Mesenteric fat pad (tissue), 1 donor: ENCODE measurements around the gene HOXA2. TPM values are rescaled to one million over a fixed set of nuclear protein-coding genes. Genes with fewer than 3 reads are reported as not detected.
A peak's percentile ranks its signal among the peaks of the same experiment; 100 is the strongest.

Source experiments
- DNase-seq: peaks from one replicate; pipeline ENCODE4 v3.0.0-alpha.2; 2020; ENCODE audit warnings: low spot score
- total RNA-seq: library from RNA; stranded (reverse); fragmentation: NEBNext Ultra II Directional; extraction: Animal tissue kit (Norgen Biotek cat#: 25700); gene quantifications from one replicate; pipeline ENCODE4 v1.2.1, GENCODE V29; 2021
- donor health status: DM: yes; HTN: yes; CAD: no.

Gene HOXA2
- total RNA-seq, 1 donor from 2014 or later: 1.2 TPM

- no peak for DNase-seq
Observed at GRCh38 chr7:27100694-27101170, 1.8 kb downstream of the HOXA2 start.

GRCh38 chr7:27099453-27100370, 2.8 kb downstream of the HOXA2 start:
- no peak for DNase-seq

GRCh38 chr7:27098578-27099451, 3.7 kb downstream of the HOXA2 start:
- DNase-seq: no peak

- DNase-seq: no peak
Observed at GRCh38 chr7:27097686-27098577, 4.6 kb downstream of the HOXA2 start.

GRCh38 chr7:27096768-27097514, 5.5 kb downstream of the HOXA2 start:
- no peak for DNase-seq

- peak; percentile 90 for DNase-seq
Observed at GRCh38 chr7:27095897-27096767, 6.4 kb downstream of the HOXA2 start, which contains the start of gene HOXA1. TSS of gene HOXA1 (minus strand) at chr7:27096000. CDS start at chr7:27095912, 88 bp downstream.

- DNase-seq: no peak
Observed at GRCh38 chr7:27095050-27095896, 7.2 kb downstream of the HOXA2 start.

GRCh38 chr7:27094304-27095049, 8.0 kb downstream of the HOXA2 start:
- no peak for DNase-seq

GRCh38 chr7:27093184-27093895, 9.1 kb downstream of the HOXA2 start:
- DNase-seq: no peak

GRCh38 chr7:27092819-27093110, 9.7 kb downstream of the HOXA2 start:
- DNase-seq: no peak

- DNase-seq: no peak
Observed at GRCh38 chr7:27091941-27092818, 10.3 kb downstream of the HOXA2 start.

GRCh38 chr7:27091105-27091504, 11.4 kb downstream of the HOXA2 start:
- no peak for DNase-seq

- no peak for DNase-seq
Observed at GRCh38 chr7:27088002-27088922, 14.2 kb downstream of the HOXA2 start.

- no peak for DNase-seq
Observed at GRCh38 chr7:27083646-27084045, 18.8 kb downstream of the HOXA2 start.

- DNase-seq: no peak
Observed at GRCh38 chr7:27082171-27082570, 20.3 kb downstream of the HOXA2 start.
